Mammary epithelial cell (primary cell): ENCODE results near the gene MSX2.

Experiments used
- EZH2 ChIP-seq: IDR thresholded peaks from 2 replicates; pipeline ENCODE4 v1.6.1; 2012; ENCODE audit warnings: low read length, inconsistent platforms, borderline replicate concordance
- TF ChIP-seq, protein P1 (sequence below), 2 donors: IDR thresholded peaks in 1 of 2; conservative IDR thresholded peaks in 1 of 2; 2 replicates each; pipeline ENCODE4 v1.5.1; 2011 to 2012; ENCODE audit warnings: inconsistent platforms in 2 of 2, low read length in 2 of 2, mild to moderate bottlenecking in 2 of 2, control low read depth in 1 of 2, low read depth in 1 of 2; ENCODE audit not compliant: insufficient read depth in 1 of 2; ENCODE audit errors: extremely low read depth in 1 of 2

DNA sequence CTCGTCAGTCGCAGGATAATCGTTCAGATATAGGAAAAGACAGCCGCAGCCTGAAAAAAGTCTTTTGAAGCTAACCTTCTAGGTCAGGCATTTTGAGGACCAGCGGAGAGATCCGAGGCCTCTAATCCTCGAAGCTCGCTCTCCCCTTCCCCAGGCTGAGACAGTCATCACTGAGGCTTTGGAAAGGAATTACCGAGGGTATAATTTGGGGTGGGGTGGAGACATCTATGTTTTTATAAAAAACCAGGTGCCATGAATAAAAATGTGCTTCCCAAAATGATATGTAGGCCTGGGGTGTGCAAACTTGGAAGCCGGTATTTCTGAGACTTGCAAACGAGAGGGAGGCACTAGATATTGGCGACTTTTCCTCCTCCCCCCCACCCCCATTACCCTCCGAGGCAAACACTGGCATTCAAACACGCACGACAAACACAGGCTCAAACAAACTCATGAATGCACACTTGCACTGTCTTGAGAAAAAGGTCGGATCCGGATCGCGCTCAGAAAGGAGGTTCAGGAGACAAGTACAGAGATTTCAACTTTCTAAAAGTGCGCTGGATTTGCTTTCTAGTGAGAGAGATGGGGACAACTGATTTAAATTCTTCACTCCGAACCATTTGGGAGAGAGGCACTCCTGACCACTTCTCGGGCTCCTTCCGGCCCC is 935 bp upstream of the MSX2 start:
- TF ChIP-seq, protein P1, sequence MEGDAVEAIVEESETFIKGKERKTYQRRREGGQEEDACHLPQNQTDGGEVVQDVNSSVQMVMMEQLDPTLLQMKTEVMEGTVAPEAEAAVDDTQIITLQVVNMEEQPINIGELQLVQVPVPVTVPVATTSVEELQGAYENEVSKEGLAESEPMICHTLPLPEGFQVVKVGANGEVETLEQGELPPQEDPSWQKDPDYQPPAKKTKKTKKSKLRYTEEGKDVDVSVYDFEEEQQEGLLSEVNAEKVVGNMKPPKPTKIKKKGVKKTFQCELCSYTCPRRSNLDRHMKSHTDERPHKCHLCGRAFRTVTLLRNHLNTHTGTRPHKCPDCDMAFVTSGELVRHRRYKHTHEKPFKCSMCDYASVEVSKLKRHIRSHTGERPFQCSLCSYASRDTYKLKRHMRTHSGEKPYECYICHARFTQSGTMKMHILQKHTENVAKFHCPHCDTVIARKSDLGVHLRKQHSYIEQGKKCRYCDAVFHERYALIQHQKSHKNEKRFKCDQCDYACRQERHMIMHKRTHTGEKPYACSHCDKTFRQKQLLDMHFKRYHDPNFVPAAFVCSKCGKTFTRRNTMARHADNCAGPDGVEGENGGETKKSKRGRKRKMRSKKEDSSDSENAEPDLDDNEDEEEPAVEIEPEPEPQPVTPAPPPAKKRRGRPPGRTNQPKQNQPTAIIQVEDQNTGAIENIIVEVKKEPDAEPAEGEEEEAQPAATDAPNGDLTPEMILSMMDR (conservative IDR thresholded peaks at IDR 0.05 in 1 of 2, IDR thresholded peaks at IDR 0.05 in 1 of 2; ENCODE audit: extremely low read depth in 1 of 2, insufficient read depth in 1 of 2, low read depth in 1 of 2, low read length in 2 of 2), result no peak
- TF ChIP-seq EZH2, result no peak
